HUES64 (cell line): Measurements from ENCODE around the gene GNAL.
"Not testable (repeated sequence)": the region's sequence is repeated elsewhere in the genome, so short reads cannot be mapped to it uniquely, and the experiment has no call there.

Source experiments
- H3K27ac ChIP-seq: 2 replicates; pipeline ENCODE4 v1.7.0; 2013; ENCODE audit warnings: low read depth, low read length, inconsistent platforms
- H3K27me3 ChIP-seq: 2 replicates; pipeline ENCODE4 v1.6.1; 2013; ENCODE audit warnings: mild to moderate bottlenecking, low read length; ENCODE audit not compliant: insufficient read depth
- H3K36me3 ChIP-seq: 2 replicates; pipeline ENCODE4 v1.6.1; 2013; ENCODE audit warnings: mild to moderate bottlenecking, low read length; ENCODE audit not compliant: insufficient read depth
- H3K4me1 ChIP-seq: 2 replicates; pipeline ENCODE4 v1.6.1; 2013; ENCODE audit warnings: mild to moderate bottlenecking, low read length, moderate library complexity; ENCODE audit not compliant: insufficient read depth
- H3K4me3 ChIP-seq: 2 replicates; pipeline ENCODE4 v1.5.1; 2013; ENCODE audit warnings: mild to moderate bottlenecking, low read length, moderate library complexity
- H3K9ac ChIP-seq: 2 replicates; pipeline ENCODE4 v1.6.1; 2013; ENCODE audit warnings: mild to moderate bottlenecking, low read depth, low read length
- H3K9me3 ChIP-seq: 2 replicates; pipeline ENCODE4 v1.6.1; 2013; ENCODE audit warnings: low read depth, low read length; ENCODE audit not compliant: insufficient read depth
- WGBS: fragments of 150-250, 120-280 bp; methylation state at CpG from one replicate; pipeline ENCODE4 v1.1.7; 2013; ENCODE audit warnings: missing lambda C conversion rate; 5-methylcytosine and 5-hydroxymethylcytosine counted together

The GNAL gene

DNA sequence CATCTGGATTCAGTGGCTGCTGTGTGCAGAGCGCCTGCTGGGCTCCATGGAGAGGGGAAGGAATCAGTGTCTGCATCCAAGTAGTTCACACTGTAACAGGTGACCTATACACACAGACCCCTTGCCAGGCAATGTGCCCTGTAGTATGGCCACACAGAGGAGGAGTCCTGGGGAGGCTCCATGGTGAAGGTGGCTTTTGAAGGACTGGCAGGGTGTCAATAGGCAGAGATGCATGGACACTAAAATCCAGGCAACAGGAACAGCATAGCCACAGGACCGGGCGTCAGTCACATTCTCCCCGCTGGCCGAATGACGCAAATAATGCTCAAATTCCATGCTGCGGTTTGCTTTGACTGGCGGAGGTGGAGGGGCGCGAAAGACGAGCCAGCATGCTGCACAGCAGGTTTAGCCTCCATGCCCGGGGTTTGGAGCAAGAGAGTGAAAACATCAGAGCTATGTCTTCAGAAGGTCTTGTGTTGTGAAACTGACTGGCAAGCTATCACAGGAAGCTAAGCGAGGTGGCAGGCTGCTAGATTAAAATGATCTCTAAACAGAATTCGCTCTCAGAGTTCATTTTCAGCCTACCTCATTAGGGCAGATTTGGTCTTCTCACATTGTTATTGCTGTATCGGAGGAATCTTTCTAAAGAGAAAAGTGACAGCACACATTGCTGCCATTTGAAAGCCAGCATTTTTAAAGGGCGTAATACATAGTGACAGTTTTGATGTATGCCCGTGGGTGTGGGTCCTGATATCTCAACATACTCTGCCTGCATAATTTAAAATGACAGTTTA is 161.0 kb downstream of the GNAL start:
- H3K4me3 ChIP-seq: peak overlapping the region; percentile 82
- H3K36me3 ChIP-seq: no peaks in the 10 kb centered on the region
- H3K4me1 ChIP-seq: peaks cover 24% of the 10 kb centered on the region
- no peaks in the 10 kb centered on the region for H3K9me3 ChIP-seq
- H3K27ac ChIP-seq: peak overlapping the region; percentile 31; the same call in 1 of the 2 replicates
- peak overlapping the region; percentile 28; the same call in 1 of the 2 replicates for H3K9ac ChIP-seq
- 81% methylated on average over 17 of the region's 17 CpGs for WGBS
- no peaks in the 10 kb centered on the region for H3K27me3 ChIP-seq

DNA sequence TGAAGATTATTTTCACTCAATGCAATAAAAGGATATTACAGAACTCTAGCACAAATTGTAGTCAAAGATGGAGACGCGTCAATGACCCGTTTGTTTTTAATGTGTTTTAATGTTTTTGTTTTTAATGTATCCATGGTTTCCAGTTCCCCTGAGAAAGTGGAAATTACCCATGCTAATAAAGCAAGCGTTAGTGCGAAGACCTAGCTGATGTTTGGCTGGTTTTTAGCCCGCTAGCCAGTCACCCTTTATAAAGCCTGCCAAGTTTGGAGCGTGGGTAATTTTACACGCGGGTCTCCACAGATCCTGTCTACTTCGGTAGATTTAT is 161.7 kb downstream of the GNAL start:
- peak overlapping the region; percentile 82 for H3K4me3 ChIP-seq

DNA sequence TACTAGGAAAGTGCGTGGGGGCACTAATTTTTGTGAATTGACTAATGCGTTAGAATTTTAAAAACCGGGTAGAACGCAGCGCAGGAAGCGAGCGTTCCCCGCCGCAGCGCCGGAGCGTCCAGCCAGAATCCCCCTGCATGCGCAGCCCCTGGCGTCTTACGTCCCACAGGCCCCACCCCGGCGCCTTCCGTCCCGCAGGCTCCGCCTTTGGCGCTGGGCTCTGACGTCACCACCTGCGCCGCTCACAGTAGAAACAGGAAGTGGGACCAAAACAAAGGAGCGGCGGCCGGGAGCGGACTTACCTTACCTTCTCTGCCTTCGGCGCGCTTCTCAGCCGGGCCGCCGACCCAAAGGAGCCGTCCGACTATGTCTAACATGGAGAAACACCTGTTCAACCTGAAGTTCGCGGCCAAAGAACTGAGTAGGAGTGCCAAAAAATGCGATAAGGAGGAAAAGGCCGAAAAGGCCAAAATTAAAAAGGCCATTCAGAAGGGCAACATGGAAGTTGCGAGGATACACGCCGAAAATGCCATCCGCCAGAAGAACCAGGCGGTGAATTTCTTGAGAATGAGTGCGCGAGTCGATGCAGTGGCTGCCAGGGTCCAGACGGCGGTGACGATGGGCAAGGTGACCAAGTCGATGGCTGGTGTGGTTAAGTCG is 162.2 kb downstream of the GNAL start, which contains the start of gene CHMP1B:
Gene CHMP1B (plus strand): TSS at position 268 of the 660 bp plus-strand sequence. CDS start 99 bp downstream, at position 367.
- WGBS: under 1% methylated on average over 53 of the region's 53 CpGs
- H3K36me3 ChIP-seq: no peaks in the 10 kb centered on the region
- H3K4me3 ChIP-seq: peak within 1 kb of the TSS; percentile 82
- H3K27ac ChIP-seq: peak within 1 kb of the TSS; percentile 80
- peaks cover 24% of the 10 kb centered on the region for H3K4me1 ChIP-seq
- H3K9me3 ChIP-seq: no peaks in the 10 kb centered on the region
- no peaks in the 10 kb centered on the region for H3K27me3 ChIP-seq
- peak within 1 kb of the TSS; percentile 92 for H3K9ac ChIP-seq

More for the DNA sequence above, 161.7 kb downstream of the GNAL start:
- peak overlapping the region; percentile 82 for H3K9ac ChIP-seq
- no peaks in the 10 kb centered on the region for H3K27me3 ChIP-seq
- peaks cover 24% of the 10 kb centered on the region for H3K4me1 ChIP-seq
- no peaks in the 10 kb centered on the region for H3K9me3 ChIP-seq
- no peaks in the 10 kb centered on the region for H3K36me3 ChIP-seq
- WGBS: 19% methylated on average over 10 of the region's 10 CpGs
- peak overlapping the region; percentile 65 for H3K27ac ChIP-seq

DNA sequence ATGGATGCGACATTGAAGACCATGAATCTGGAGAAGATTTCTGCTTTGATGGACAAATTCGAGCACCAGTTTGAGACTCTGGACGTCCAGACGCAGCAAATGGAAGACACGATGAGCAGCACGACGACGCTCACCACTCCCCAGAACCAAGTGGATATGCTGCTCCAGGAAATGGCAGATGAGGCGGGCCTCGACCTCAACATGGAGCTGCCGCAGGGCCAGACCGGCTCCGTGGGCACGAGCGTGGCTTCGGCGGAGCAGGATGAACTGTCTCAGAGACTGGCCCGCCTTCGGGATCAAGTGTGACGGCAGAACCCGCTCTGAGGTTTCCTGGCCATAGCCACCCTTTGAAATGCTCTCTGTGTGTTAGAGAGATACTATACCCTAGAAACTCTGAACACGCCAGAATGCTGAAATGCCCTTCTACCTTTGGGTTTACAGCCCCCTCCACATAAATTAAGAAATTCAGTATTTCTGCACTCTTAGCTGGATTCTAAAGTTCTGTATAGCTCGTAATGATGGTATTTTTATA is 162.8 kb downstream of the GNAL start:
- Histone ChIP-seq H3K4me3 (peak overlapping the region; percentile 82), H3K4me1 (peaks cover 26% of the 10 kb centered on the region), H3K9ac (peak overlapping the region; percentile 92), H3K9me3 (no peaks in the 10 kb centered on the region), H3K36me3 (no peaks in the 10 kb centered on the region), H3K27ac (peak overlapping the region; percentile 80), H3K27me3 (no peaks in the 10 kb centered on the region)
- 2% methylated on average over 23 of the region's 23 CpGs for WGBS

GRCh38 chr18:11854554-11854953 is 165.5 kb downstream of the GNAL start:
- H3K9me3 ChIP-seq, H3K4me3 ChIP-seq, H3K9ac ChIP-seq, H3K27ac ChIP-seq, H3K27me3 ChIP-seq, H3K36me3 ChIP-seq: not testable (repeated sequence)
- WGBS: 96% methylated on average over 6 of the region's 6 CpGs
- H3K4me1 ChIP-seq: peaks cover 49% of the 10 kb centered on the region

DNA sequence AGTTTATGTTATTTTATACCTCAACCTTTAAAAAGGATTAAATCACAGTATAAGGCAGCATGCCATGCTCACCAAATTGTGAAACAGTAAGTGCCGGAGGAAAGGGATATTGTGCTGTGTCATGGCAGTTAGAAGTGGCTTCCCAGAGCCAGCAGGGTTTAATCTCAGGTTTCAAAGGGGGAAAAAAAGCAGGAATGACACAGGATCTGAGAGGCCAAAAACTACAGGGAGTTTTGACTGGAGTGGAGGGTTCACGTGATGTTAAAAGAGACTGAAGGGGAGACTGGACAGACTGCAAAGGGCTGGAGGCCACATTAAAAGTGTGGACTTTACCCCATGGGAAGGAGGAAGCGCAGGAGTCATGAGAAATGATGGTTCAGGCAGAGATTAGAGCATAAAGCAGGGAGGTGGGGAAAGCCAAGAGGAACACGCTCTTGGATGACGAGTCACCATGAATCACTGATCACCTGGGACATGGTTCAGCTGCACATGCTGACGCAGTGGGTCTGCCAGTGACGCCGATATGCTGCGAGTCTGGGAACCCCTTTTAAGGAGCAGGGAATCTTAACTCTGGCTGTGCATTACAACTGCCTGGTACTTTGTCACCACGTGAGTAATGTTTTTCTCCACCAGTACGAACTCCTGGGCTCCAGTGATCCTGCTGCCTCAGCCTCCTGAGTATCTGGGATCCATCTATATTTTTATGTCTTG is 168.3 kb downstream of the GNAL start:
- H3K9me3 ChIP-seq: no peaks in the 10 kb centered on the region
- peak overlapping the region; percentile 68 for H3K9ac ChIP-seq
- 52% methylated on average over 11 of the region's 11 CpGs for WGBS
- H3K4me3 ChIP-seq: peak overlapping the region; percentile 37; the same call in 1 of the 2 replicates
- no peaks in the 10 kb centered on the region for H3K36me3 ChIP-seq
- H3K27ac ChIP-seq: peak overlapping the region; percentile 86
- peaks cover 38% of the 10 kb centered on the region for H3K4me1 ChIP-seq
- no peaks in the 10 kb centered on the region for H3K27me3 ChIP-seq

GRCh38 chr18:11859282-11859830 is 170.3 kb downstream of the GNAL start:
- no peaks in the 10 kb centered on the region for H3K27me3 ChIP-seq
- H3K9ac ChIP-seq: no peak overlapping the region
- WGBS: 95% methylated on average over 7 of the region's 7 CpGs
- no peaks in the 10 kb centered on the region for H3K36me3 ChIP-seq
- no peak overlapping the region for H3K4me3 ChIP-seq
- H3K27ac ChIP-seq: no peak overlapping the region
- H3K9me3 ChIP-seq: no peaks in the 10 kb centered on the region
- peaks cover 25% of the 10 kb centered on the region for H3K4me1 ChIP-seq

DNA sequence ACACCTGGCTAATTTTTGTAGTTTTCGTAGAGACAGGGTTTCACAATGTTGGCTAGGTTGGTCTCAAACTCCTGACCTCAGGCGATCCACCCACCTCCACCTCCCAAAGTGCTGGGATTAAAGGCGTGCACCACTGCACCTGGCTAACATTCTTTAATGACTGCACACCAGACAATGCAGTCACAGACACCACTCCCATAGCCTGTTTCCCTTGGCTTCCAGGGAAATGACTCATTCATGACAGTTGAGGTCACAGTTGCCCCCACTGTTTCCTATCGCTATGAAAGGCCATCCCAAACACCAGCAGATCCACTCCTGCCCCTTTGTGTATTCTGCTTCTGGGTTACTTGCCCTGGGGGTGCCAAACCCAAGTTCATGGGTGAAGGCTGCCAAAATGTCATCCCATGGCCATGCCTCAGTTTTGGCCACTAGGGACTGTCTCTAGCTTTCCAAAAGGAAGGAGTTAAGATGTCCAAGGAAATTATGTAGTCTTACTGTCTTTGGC is 170.9 kb downstream of the GNAL start:
- Histone ChIP-seq H3K9ac (no peak overlapping the region), H3K27me3 (no peaks in the 10 kb centered on the region), H3K27ac (no peak overlapping the region), H3K4me3 (no peak overlapping the region), H3K4me1 (peaks cover 25% of the 10 kb centered on the region), H3K9me3 (no peaks in the 10 kb centered on the region), H3K36me3 (no peaks in the 10 kb centered on the region)
- 82% methylated on average over 4 of the region's 4 CpGs for WGBS

DNA sequence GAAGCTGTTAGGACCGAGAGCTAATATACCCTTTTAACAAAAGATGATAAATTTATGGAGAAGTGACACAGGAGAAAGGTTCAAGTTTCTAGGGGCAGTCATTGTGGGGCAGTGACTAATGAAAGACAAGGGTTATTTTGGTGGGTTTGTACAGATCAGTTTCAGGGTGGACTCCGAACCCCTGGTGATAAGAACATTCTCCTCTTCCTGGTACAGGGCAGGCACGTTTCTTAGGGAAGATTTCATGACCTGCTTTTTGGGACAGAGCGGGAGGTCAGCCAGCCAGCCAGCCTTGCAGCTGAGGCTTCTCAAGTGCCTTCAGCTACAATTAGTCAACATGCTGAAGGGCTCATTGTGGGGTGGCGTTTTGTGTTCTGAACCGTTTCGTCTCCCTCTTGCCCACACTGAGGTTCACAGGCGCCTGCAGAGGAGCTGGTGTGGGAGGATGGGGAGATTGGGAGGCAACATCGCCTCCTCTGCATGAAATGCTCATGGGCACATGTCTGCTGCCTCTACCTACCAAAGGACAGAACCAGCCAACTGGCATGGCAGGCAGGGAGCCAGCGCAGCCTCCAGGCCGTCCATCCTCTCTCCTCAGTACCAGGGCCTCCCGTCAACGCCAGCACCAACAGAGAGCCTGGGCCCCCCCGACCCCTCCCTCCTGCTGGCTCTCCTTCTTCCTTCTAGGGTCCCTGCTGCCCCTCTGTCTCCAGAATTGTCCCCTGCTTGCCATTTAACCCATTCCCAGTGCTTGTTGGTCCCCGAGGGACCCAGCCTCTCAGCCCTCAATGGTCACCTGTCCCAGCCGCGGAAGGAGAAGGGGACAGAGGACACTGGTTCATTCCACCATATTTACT is 171.8 kb downstream of the GNAL start:
- Histone ChIP-seq H3K9ac (no peak overlapping the region), H3K27me3 (no peaks in the 10 kb centered on the region), H3K27ac (no peak overlapping the region), H3K9me3 (no peaks in the 10 kb centered on the region), H3K4me1 (peaks cover 25% of the 10 kb centered on the region), H3K4me3 (no peak overlapping the region), H3K36me3 (no peaks in the 10 kb centered on the region)
- WGBS: 88% methylated on average over 16 of the region's 17 CpGs
